Neural progenitor cell (in vitro differentiated cells): ENCODE measurements around the gene ANKRD50. TPM values are rescaled to one million over a fixed set of nuclear protein-coding genes. Genes with fewer than 3 reads are reported as not detected.
A peak's percentile ranks its signal among the peaks of the same experiment; 100 is the strongest.

Experiments used
- DNase-seq: peaks from one replicate; pipeline ENCODE4 v3.0.0-alpha.2; 2016; ENCODE audit warnings: low spot score
- H2AFZ ChIP-seq: fragments of 200-600 bp; sonication (generic); replicated peaks from 2 replicates; pipeline ENCODE4 v1.6.1; 2016; ENCODE audit warnings: antibody characterized with exemption
- H3F3A ChIP-seq: fragments of 200-600 bp; sonication (generic); 2 replicates; pipeline ENCODE4 v1.6.1; 2016; ENCODE audit warnings: antibody characterized with exemption, low read depth
- H3K27ac ChIP-seq: fragments of 200-600 bp; sonication (generic); 2 replicates; pipeline ENCODE4 v1.5.1; 2016; ENCODE audit warnings: mild to moderate bottlenecking
- H3K27me3 ChIP-seq: fragments of 200-600 bp; sonication (generic); 2 replicates; pipeline ENCODE4 v1.6.1; 2016; ENCODE audit warnings: mild to moderate bottlenecking, moderate library complexity
- H3K36me3 ChIP-seq: fragments of 200-600 bp; sonication (generic); 2 replicates; pipeline ENCODE4 v1.5.1; 2016
- H3K4me1 ChIP-seq: fragments of 200-600 bp; sonication (generic); 2 replicates; pipeline ENCODE4 v1.6.1; 2016; ENCODE audit warnings: mixed run types
- H3K4me2 ChIP-seq: fragments of 200-600 bp; sonication (generic); 2 replicates; pipeline ENCODE4 v1.6.1; 2016
- H3K4me3 ChIP-seq: fragments of 200-600 bp; sonication (generic); 2 replicates; pipeline ENCODE4 v1.5.1; 2016
- H3K79me2 ChIP-seq: fragments of 200-600 bp; sonication (generic); 2 replicates; pipeline ENCODE4 v1.6.1; 2016; ENCODE audit warnings: low read depth
- H3K9ac ChIP-seq: fragments of 200-600 bp; sonication (generic); 2 replicates; pipeline ENCODE4 v1.6.1; 2016
- H3K9me3 ChIP-seq: fragments of 200-600 bp; sonication (generic); 2 replicates; pipeline ENCODE4 v1.5.1; 2016; ENCODE audit warnings: low read depth
- H4K20me1 ChIP-seq: fragments of 200-600 bp; sonication (generic); 2 replicates; pipeline ENCODE4 v1.6.1; 2016; ENCODE audit warnings: low read depth
- H3K27ac Mint-ChIP-seq: 3 replicates; pipeline ENCODE4 v1.8.0; 2021; ENCODE audit warnings: mixed read lengths
- H3K27me3 Mint-ChIP-seq: 2 replicates; pipeline ENCODE4 v1.8.0; 2022; ENCODE audit warnings: low read depth, mild to moderate bottlenecking, inconsistent platforms, moderate library complexity, mixed read lengths; ENCODE audit not compliant: insufficient read depth
- H3K36me3 Mint-ChIP-seq: 3 replicates; pipeline ENCODE4 v1.8.0; 2021; ENCODE audit warnings: mixed read lengths
- H3K4me1 Mint-ChIP-seq: 3 replicates; pipeline ENCODE4 v1.8.0; 2021; ENCODE audit warnings: mixed read lengths
- H3K4me3 Mint-ChIP-seq: 3 replicates; pipeline ENCODE4 v1.8.0; 2021; ENCODE audit warnings: mild to moderate bottlenecking, moderate library complexity, mixed read lengths
- H3K9me3 Mint-ChIP-seq: 3 replicates; pipeline ENCODE4 v1.8.0; 2020; ENCODE audit warnings: mixed read lengths
- EZH2 ChIP-seq: fragments of 200-600 bp; sonication (generic); IDR thresholded peaks from 2 replicates; pipeline ENCODE4 v1.6.1; 2017; ENCODE audit warnings: antibody characterized with exemption, mild to moderate bottlenecking, moderate library complexity
- EZH2phosphoT487 ChIP-seq: fragments of 200-600 bp; sonication (generic); IDR thresholded peaks from 2 replicates; pipeline ENCODE4 v1.6.1; 2017; ENCODE audit warnings: antibody characterized with exemption
- total RNA-seq: library from RNA; depleted of rRNA; stranded (reverse); fragments of >200 nt; gene quantifications from 2 replicates; pipeline ENCODE4 v1.2.3, GENCODE V29; 2015; ENCODE audit warnings: low replicate concordance
- TF ChIP-seq, protein P1 (sequence below): fragments of 200-600 bp; sonication (generic); IDR thresholded peaks from 2 replicates; pipeline ENCODE4 v1.5.1; 2017; ENCODE audit warnings: antibody characterized with exemption, mild to moderate bottlenecking

Gene ANKRD50
- total RNA-seq, 1 donor from 2014 or later, result 47.5 TPM

DNA sequence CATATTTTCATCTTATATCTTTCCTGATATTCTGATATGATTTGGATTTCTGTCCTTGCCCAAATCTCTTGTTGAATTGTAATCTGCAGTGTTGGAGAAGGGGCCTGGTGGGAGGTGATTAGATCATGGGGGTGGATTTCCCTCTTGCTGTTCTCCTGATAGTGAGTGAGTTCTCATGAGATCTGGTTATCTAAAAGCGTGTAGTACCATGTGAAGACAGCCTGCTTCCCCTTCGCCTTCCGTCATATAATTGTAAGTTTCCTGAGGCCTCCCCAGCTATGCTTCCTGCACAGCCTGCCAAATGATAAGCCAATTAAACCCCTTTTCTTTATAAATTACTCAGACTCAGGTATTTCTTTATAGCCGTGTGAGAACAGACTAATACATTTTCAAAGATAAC, 77.2 kb downstream of the ANKRD50 start:
- Mint-ChIP-seq H3K27me3 (peaks cover 8% of the 10 kb centered on the region), H3K27ac (peak overlapping the region; percentile 47), H3K9me3 (peaks cover 28% of the 10 kb centered on the region), H3K4me3 (no peak overlapping the region), H3K36me3 (peaks cover 13% of the 10 kb centered on the region), H3K4me1 (peaks cover 27% of the 10 kb centered on the region)
- Histone ChIP-seq H2AFZ (peak overlapping the region; percentile 31), H3K4me1 (peaks cover 46% of the 10 kb centered on the region), H3K79me2 (no peaks in the 10 kb centered on the region), H3K9ac (no peak overlapping the region), H3K36me3 (peaks cover 8% of the 10 kb centered on the region), H3K27me3 (no peaks in the 10 kb centered on the region), H3K27ac (peak overlapping the region; percentile 90), H4K20me1 (no peaks in the 10 kb centered on the region), H3K9me3 (no peaks in the 10 kb centered on the region), H3K4me2 (peak overlapping the region; percentile 61), H3F3A (peaks cover 56% of the 10 kb centered on the region), H3K4me3 (no peak overlapping the region)
- DNase-seq, result no peak
- TF ChIP-seq EZH2 (no peak), EZH2phosphoT487 (no peak)
- TF ChIP-seq, protein P1, sequence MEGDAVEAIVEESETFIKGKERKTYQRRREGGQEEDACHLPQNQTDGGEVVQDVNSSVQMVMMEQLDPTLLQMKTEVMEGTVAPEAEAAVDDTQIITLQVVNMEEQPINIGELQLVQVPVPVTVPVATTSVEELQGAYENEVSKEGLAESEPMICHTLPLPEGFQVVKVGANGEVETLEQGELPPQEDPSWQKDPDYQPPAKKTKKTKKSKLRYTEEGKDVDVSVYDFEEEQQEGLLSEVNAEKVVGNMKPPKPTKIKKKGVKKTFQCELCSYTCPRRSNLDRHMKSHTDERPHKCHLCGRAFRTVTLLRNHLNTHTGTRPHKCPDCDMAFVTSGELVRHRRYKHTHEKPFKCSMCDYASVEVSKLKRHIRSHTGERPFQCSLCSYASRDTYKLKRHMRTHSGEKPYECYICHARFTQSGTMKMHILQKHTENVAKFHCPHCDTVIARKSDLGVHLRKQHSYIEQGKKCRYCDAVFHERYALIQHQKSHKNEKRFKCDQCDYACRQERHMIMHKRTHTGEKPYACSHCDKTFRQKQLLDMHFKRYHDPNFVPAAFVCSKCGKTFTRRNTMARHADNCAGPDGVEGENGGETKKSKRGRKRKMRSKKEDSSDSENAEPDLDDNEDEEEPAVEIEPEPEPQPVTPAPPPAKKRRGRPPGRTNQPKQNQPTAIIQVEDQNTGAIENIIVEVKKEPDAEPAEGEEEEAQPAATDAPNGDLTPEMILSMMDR, result no peak

- no peaks in the 10 kb centered on the region for H4K20me1 ChIP-seq
- no peaks in the 10 kb centered on the region for H3K79me2 ChIP-seq
- no peaks in the 10 kb centered on the region for H3K36me3 ChIP-seq
- peaks cover 7% of the 10 kb centered on the region for H3K36me3 Mint-ChIP-seq
- H3K27me3 ChIP-seq, result no peaks in the 10 kb centered on the region
- H3K4me2 ChIP-seq, result no peak overlapping the region
- peaks cover 45% of the 10 kb centered on the region for H3K4me1 ChIP-seq
- peaks cover 3% of the 10 kb centered on the region for H3K27me3 Mint-ChIP-seq
- H3K9ac ChIP-seq, result no peak overlapping the region
- no peak overlapping the region for H3K4me3 Mint-ChIP-seq
- no peak overlapping the region for H3K27ac Mint-ChIP-seq
- H3K4me3 ChIP-seq, result no peak overlapping the region
- TF ChIP-seq EZH2, result no peak
- TF ChIP-seq, protein P1, result no peak
- TF ChIP-seq EZH2phosphoT487, result no peak
- no peak overlapping the region for H3K27ac ChIP-seq
- peaks cover 26% of the 10 kb centered on the region for H3K9me3 Mint-ChIP-seq
- DNase-seq, result no peak
- H3F3A ChIP-seq, result peaks cover 45% of the 10 kb centered on the region
- peaks cover 24% of the 10 kb centered on the region for H3K4me1 Mint-ChIP-seq
- no peaks in the 10 kb centered on the region for H3K9me3 ChIP-seq
- peak overlapping the region; percentile 4 for H2AFZ ChIP-seq
Measured at GRCh38 chr4:124633285-124633941, 79.1 kb downstream of the ANKRD50 start.

DNA sequence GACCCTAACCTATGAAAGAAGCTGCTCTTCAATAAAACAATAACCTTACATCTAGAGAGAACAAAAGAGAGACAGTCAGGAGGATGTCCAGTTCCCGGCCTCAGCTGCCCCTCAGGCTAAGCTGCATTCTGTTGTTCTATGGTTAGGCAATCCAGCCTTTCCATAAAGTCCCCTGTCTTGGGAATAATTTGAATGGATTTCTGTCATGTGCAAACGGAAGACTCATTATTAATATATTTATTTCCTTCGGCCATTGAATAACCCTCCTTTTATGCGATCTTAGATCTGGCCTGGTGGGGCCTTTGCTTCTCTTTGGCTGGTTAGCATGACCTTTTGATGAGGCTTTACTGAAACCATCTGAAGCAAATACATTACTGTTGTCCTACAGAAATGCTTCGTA, 80.1 kb downstream of the ANKRD50 start:
- H3K36me3 Mint-ChIP-seq, result peaks cover 5% of the 10 kb centered on the region
- Histone ChIP-seq H3K27me3 (no peaks in the 10 kb centered on the region), H3K9ac (no peak overlapping the region), H3F3A (peaks cover 35% of the 10 kb centered on the region), H3K27ac (no peak overlapping the region), H2AFZ (no peak overlapping the region), H3K4me1 (peaks cover 43% of the 10 kb centered on the region), H4K20me1 (no peaks in the 10 kb centered on the region), H3K4me3 (no peak overlapping the region), H3K36me3 (no peaks in the 10 kb centered on the region), H3K79me2 (no peaks in the 10 kb centered on the region), H3K4me2 (no peak overlapping the region), H3K9me3 (no peaks in the 10 kb centered on the region)
- no peak for TF ChIP-seq EZH2phosphoT487
- H3K9me3 Mint-ChIP-seq, result peaks cover 18% of the 10 kb centered on the region
- peaks cover 21% of the 10 kb centered on the region for H3K4me1 Mint-ChIP-seq
- DNase-seq, result no peak
- H3K4me3 Mint-ChIP-seq, result no peak overlapping the region
- H3K27ac Mint-ChIP-seq, result no peak overlapping the region
- H3K27me3 Mint-ChIP-seq, result peaks cover 3% of the 10 kb centered on the region

GRCh38 chr4:124631760-124632159, 80.8 kb downstream of the ANKRD50 start:
- no peaks in the 10 kb centered on the region for H3K79me2 ChIP-seq
- Mint-ChIP-seq H3K36me3 (peaks cover 5% of the 10 kb centered on the region), H3K4me1 (peaks cover 16% of the 10 kb centered on the region), H3K27me3 (peaks cover 3% of the 10 kb centered on the region), H3K27ac (no peak overlapping the region), H3K9me3 (peaks cover 18% of the 10 kb centered on the region), H3K4me3 (no peak overlapping the region)
- H3K36me3 ChIP-seq, result no peaks in the 10 kb centered on the region
- H3K4me1 ChIP-seq, result peaks cover 39% of the 10 kb centered on the region
- H4K20me1 ChIP-seq, result no peaks in the 10 kb centered on the region
- no peak overlapping the region for H3K9ac ChIP-seq
- no peak overlapping the region for H2AFZ ChIP-seq
- H3K27me3 ChIP-seq, result no peaks in the 10 kb centered on the region
- DNase-seq, result no peak
- no peak overlapping the region for H3K4me2 ChIP-seq
- TF ChIP-seq, protein P1, result no peak
- TF ChIP-seq EZH2 (no peak), EZH2phosphoT487 (no peak)
- peaks cover 29% of the 10 kb centered on the region for H3F3A ChIP-seq
- H3K27ac ChIP-seq, result no peak overlapping the region
- H3K9me3 ChIP-seq, result no peaks in the 10 kb centered on the region
- H3K4me3 ChIP-seq, result no peak overlapping the region
